ENCODE measurements around the gene BLOC1S4. TPM values are rescaled to one million over a fixed set of nuclear protein-coding genes. Genes with fewer than 3 reads are reported as not detected.
A peak's percentile ranks its signal among the peaks of the same experiment; 100 is the strongest.
"Not testable (repeated sequence)": the region's sequence is repeated elsewhere in the genome, so short reads cannot be mapped to it uniquely, and the experiment has no call there.

The BLOC1S4 gene
- total RNA-seq, result 10.2 TPM

DNA sequence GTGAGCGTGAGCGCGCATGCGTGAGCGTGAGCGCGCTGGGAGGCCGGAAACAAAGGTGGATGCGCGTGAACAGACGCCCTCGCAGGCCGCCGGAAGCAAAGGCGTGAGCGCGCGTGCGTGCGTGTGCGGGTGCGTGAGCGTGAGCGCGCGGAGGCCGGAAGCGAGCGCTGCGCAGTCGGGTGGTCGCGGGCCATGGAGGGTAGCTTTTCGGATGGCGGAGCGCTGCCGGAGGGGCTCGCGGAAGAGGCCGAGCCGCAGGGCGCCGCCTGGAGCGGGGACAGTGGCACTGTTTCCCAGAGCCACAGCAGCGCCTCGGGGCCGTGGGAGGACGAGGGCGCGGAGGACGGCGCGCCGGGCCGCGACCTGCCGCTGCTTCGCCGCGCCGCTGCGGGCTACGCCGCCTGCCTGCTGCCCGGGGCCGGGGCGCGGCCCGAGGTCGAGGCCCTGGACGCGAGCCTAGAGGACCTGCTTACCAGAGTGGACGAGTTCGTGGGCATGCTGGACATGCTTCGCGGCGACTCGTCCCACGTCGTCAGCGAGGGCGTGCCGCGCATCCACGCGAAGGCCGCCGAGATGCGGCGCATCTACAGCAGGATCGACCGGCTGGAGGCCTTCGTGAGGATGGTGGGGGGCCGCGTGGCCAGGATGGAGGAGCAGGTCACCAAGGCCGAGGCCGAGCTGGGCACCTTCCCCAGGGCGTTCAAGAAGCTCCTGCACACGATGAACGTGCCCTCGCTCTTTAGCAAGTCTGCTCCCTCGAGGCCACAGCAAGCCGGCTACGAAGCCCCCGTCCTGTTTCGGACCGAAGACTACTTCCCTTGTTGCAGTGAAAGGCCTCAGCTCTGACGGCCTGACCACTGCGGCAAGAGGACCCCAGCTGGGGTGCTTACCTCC is at the start of gene BLOC1S4:
TSS of gene BLOC1S4 (plus strand) at position 157 of the 894 bp plus-strand sequence. CDS start at position 193, 36 bp downstream.
- FAIRE-seq, result no peak
- DNase-seq (ENCODE audit: low spot score in 2 of 2), result peak; percentile 93 to 95

DNA sequence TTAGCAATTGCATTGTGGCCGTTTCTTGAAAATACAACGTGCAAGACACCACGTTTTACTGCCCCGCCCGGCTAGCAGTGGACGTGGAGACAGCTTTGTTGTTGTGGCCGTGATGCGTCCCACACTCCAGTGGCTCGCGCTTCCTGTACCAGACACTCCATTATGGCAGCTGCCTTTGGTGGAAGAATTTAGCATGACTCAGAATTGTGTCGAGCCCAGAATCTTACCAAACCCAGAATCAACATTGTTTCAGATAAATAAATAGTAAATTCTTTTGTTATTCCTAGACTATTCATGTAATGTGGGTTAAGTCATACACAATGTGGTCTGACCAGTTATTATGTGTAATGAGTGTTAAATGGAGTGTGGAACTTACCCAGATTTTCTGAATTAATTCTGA is 47.6 kb upstream of the BLOC1S4 start:
- no peak for DNase-seq (ENCODE audit: low spot score in 2 of 2)
- FAIRE-seq, result no peak

DNA sequence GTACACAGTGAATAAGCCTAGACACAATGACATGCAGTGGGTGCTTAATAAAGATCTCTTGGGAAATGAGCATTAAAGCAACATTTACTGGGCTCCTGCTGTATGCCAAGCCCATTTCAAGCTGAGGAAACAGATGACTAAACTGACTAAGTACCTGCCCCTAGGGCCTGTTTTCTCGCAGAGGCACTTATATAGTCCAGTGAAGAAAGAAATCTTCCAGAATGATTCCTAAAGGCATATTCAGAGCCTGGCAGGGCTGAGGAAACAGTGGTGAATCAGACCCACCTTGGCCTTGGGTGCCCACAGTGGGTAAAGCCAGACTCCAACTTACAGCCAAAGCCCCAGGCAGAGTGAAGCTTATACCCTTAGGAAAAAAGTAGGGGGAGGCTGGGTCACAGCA is 44.3 kb upstream of the BLOC1S4 start:
- no peak for DNase-seq (ENCODE audit: low spot score in 2 of 2)
- no peak for FAIRE-seq

GRCh38 chr4:6672131-6672530 is 43.8 kb upstream of the BLOC1S4 start:
- DNase-seq (ENCODE audit: low spot score in 2 of 2) (no peak), FAIRE-seq (no peak)

DNA sequence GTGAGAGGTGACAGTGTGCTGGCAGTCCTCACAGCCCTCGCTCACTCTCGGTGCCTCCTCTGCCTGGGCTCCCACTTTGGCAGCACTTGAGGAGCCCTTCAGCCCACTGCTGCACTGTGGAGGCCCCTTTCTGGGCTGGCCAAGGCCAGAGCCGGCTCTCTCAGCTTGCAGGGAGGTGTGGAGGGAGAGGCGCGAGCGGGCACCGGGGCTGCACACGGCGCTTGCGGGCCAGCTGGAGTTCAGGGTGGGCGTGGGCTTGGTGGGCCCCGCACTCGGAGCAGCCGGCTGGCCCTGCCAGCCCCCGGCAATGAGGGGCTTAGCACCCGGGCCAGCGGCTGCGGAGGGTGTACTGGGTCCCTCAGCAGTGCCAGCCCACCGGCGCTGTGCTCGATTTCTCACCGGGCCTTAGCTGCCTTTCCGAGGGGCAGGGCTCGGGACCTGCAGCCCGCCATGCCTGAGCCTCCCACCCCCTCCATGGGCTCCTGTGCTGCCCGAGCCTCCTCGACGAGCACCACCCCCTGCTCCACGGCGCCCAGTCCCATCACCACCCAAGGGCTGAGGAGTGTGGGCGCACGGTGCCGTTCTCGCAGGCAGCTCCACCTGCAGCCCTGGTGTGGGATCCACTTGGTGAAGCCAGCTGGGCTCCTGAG is 43.3 kb upstream of the BLOC1S4 start:
- not testable (repeated sequence) for FAIRE-seq; DNase-seq (ENCODE audit: low spot score in 2 of 2)

DNA sequence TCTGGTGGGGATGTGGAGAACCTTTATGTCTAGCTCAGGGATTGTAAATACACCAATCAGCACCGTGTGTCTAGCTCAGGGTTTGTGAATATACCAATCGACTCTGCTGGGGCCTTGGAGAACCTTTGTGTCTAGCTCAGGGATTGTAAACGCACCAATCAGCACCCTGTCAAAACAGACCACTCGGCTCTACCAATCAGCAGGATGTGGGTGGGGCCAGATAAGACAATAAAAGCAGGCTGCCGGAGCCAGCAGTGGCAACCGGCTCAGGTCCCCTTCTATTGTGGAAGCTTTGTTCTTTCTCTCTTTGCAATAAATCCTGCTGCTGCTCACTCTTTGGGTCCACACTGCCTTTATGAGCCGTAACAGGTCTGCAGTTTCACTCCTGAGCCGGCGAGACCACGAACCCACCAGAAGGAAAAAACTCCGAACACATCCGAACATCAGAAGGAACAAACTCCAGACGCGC is 42.7 kb upstream of the BLOC1S4 start:
- not testable (repeated sequence) for DNase-seq (ENCODE audit: low spot score in 2 of 2); FAIRE-seq

DNA sequence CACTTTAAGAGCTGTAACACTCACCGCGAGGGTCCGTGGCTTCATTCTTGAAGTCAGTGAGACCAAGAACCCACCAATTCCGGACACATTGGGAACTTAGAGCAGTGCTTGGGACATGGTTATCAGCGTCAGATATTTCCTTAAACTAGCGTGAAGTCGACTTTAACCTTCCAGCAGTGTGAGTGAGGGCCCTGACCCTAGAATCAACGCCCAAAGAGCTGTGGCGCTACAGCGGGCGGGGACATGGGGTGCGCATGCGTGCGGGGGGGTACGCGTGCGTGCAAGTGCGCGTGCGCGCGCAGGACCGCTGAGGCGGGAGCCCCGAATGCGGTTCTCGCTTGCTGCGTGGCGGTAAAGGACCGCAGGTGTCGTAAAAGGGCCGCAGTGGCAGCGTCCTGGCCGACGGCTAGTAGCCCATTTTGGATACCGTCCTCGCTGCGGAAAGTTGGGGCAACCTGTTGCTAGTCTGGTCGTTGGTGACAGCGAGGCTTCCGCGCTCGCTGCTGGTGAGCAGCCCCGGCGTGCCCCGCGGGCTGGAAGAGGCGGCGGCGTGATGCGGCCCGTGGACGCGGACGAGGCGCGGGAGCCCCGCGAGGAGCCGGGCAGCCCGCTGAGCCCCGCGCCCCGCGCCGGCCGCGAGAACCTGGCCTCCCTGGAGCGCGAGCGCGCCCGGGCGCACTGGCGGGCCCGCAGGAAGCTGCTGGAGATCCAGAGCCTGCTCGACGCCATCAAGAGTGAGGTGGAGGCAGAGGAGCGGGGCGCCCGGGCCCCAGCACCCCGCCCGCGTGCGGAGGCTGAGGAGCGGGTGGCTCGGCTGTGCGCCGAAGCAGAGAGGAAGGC is 42.1 kb upstream of the BLOC1S4 start:
- FAIRE-seq (no peak), DNase-seq (ENCODE audit: low spot score in 2 of 2) (peak; percentile 92 to 96)

- DNase-seq (ENCODE audit: low spot score in 2 of 2) (no peak), FAIRE-seq (no peak)
Observed at GRCh38 chr4:6674500-6675149, 41.3 kb upstream of the BLOC1S4 start.

GRCh38 chr4:6676722-6677558 is 39.0 kb upstream of the BLOC1S4 start:
- DNase-seq (ENCODE audit: low spot score in 2 of 2) (no peak), FAIRE-seq (no peak)

DNA sequence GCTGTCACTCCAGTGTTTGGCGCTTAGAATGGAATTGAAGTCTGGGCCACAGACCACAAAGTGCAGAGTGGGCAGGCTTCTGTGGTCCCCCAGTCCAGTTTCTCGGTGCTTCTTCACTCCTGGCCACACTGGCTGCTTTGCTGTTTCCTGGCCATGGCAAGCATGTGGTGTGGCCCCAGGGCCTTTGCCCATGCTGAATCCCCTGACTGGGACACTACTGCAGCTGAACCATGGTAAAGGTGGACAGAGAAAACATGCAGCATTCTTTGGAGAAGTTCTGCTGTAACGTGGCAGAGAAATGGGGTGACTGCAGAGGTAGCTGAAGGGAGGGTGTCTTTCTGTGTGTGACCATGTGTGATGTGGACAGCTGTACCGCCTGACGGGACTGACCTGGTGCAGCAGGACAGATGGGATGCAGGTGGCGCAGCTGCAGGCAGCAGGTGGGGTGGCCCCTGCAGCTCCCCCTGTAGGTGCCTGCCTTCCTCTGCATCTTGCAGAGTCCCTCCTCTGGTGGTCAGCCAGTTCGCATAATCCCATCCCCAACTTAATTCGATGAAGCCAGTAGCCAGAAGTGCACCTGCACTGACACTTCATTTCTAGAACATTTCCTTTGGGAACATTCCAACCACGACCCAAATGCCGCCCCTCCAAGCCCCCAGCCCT is 35.5 kb upstream of the BLOC1S4 start:
- no peak for DNase-seq (ENCODE audit: low spot score in 2 of 2)
- no peak for FAIRE-seq

- no peak for DNase-seq (ENCODE audit: low spot score in 2 of 2)
- FAIRE-seq, result no peak
Observed at GRCh38 chr4:6681191-6681590, 34.8 kb upstream of the BLOC1S4 start.

- DNase-seq (ENCODE audit: low spot score in 2 of 2) (no peak), FAIRE-seq (no peak)
Observed at GRCh38 chr4:6682862-6683590, 32.9 kb upstream of the BLOC1S4 start.

GRCh38 chr4:6684656-6685055 is 31.3 kb upstream of the BLOC1S4 start:
- FAIRE-seq (no peak), DNase-seq (ENCODE audit: low spot score in 2 of 2) (no peak)

DNA sequence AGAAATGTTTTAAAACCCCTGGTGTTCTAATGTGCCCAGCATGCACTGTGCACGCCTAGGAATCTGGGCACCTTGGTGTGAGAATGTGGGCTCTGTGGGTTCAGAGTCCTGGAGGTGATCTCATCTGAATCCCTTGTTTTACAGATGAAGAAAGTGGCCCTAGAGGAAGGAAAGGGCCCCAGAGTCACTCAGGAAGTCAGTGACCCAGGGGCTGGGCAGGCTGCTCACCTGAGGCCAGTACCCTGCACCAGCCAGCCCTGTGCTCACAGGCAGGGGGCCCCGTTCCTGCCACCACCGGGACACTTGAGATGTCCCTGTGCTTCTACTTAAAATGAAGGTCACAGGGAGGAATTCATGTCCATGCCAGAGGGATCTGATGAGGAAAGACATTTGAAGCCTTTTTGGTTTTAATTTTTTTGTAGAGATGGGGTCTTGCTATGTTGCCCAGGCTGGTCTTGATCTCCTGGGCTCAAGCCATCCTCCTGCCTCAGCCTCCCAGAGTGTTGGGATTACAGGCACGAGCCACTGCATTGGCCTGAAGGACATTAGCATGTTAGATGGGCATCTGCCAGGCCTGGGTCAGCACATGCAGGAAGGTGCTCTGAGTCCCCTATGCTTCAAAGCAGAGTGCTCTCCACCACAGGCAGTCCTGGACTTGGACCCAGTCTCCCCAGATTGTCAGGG is 29.7 kb upstream of the BLOC1S4 start:
- FAIRE-seq, result no peak
- DNase-seq (ENCODE audit: low spot score in 2 of 2), result no peak

DNA sequence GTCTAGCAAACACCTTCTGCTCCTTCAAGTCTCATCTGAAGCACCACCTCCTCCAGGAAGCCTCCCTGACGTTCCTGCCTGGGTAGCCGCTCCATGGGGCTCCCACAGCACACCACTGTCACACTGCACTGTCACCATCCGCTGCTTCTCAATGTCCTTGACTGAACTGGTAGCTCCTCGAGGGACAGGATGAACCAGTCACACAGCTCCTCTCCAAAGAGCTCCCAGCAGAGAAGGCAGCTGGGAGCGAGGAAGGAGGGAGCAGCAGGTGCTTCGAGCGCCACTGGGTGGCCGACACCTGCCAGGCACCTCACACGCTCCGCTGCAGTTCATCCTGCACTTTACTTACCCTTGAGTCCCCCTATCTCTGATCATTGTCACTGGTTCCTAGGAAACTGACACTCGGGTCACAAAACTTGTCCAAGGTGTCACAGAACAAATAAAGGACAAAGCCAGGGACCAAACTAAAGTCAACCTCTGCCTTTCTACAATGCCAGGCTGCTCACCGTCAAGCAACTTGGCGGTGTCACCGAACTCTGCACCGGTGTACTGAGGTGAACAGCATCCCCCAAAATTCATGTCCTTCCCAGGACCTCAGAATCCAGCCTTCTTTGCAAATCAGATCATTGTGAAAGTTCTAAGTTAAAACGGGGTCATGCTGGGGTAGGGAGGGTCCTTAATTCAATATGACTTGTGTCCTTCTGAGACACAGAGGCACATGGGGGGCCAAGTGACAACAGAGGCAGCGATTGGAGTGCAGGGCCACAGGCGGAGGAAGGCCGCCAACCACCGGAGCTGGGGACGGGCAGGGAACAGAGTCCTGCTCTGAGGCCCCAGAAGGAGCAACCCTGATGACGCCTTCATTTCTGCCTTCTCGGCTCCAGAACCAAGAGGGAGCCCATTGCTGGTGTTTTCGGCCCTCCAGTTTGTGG is 27.8 kb upstream of the BLOC1S4 start:
- DNase-seq (ENCODE audit: low spot score in 2 of 2) (no peak), FAIRE-seq (no peak)

DNA sequence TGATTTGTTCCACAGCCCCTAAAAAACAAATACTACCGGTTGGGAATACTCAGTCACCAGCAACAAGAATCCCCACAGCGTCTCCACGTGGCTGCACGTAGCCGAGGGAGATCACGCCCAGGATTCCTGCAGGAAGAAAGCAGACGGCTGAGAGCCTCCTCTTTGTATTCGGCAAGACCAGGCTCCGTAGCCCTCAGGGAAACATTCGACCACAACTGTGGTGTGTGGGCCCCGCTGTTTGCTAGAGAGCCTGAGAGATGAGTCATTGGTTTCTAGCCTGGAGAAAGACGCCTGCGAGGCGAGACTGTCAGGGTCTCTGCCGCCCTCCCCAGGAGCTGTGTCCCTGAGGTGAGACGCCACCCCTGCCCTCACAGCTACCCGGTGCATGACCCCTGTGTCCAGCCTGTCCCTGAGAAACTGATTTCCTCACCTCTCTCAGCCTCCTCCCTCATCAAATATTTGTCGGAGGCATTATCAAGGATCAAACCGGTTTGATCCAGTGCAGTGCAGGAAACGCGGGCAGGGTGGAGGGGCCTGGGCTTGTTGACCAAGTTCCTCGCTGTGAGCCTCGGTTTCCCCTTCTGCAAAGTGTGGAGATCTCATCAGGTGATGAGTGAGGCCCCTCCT is 27.0 kb upstream of the BLOC1S4 start:
- no peak for FAIRE-seq

More for the DNA sequence above, 27.0 kb upstream of the BLOC1S4 start:
- DNase-seq (ENCODE audit: low spot score in 2 of 2), result peak in 1 of 2 donors; percentile 55
